ENCODE results near the gene ELOA.
"Not testable (repeated sequence)": the region's sequence is repeated elsewhere in the genome, so short reads cannot be mapped to it uniquely, and the experiment has no call there.

Gene ELOA

DNA sequence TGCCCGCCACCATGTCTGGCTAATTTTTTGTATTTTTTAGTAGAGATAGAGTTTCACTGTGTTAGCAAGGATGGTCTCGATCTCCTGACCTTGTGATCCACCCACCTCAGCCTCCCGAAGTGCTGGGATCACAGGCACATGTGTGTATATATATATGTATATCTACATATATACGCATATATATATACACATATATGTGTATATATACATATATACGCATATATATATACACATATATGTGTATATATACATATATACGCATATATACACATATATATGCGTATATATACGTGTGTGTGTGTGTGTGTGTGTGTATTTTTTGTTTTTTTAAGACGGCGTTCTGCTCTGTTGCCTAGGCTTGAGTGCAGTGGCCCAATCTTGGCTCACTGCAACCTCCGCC is 39.9 kb downstream of the ELOA start:
- not testable (repeated sequence) for DNase-seq (ENCODE audit: low read depth in 2 of 2)

DNA sequence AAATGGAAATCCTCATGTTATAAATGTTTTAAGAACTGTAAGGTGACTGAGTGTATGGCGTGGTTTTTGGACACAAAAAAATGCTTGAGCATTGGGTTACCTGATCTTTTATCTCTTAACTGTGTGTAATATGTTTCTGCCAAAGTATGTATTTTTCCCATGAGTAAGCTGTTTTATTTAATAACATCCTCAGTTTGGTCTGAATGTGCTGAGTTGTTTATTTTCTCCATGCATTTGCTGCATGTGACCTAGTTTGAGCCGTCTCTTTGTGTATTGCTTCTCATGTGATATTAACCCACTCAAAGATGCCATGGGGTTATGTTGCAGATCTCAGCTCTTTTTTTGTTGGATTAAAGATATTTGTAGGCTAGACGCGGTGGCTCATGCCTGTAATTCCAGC is 41.6 kb downstream of the ELOA start:
- DNase-seq (ENCODE audit: low read depth in 2 of 2), result no peak

DNA sequence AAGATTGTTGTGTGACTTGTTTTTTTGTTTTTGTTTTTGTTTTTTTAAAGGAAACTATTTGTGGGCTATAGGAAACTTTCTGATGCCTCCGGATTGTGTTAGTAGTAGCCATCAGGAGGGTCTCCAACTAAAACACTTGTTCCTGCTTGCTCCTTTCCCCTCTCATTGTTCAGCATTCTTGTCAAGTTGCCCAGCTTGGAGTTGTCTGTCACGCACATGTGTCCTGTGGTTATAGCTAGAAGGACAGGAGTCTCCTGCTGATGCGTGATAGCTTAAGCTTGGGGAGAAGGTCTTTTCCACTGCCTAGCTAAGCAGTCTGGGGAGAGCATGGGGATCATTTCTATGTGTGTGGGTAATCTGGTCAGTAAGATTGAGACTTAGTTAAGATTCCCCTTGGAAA is 44.4 kb downstream of the ELOA start:
- no peak for DNase-seq (ENCODE audit: low read depth in 2 of 2)

DNA sequence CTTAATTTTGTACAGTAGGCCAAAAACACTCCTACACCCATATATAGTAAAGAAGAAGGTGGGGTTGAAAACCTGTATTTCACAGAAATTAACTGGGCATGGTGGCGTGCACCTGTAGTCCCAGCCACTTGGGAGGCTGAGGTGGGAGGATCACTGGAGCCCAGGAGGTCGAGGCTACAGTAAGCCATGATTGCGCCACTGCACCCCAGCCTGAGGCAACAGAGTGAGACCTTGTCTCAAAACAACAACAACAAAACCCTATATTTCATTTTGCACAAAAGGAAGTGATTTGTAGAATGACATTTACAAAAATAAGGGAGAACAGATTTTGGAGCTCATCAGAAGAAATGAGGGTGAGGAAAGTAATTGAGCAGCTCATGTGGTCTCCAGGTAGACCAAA is 45.4 kb downstream of the ELOA start:
- no peak for DNase-seq (ENCODE audit: low read depth in 2 of 2)

DNA sequence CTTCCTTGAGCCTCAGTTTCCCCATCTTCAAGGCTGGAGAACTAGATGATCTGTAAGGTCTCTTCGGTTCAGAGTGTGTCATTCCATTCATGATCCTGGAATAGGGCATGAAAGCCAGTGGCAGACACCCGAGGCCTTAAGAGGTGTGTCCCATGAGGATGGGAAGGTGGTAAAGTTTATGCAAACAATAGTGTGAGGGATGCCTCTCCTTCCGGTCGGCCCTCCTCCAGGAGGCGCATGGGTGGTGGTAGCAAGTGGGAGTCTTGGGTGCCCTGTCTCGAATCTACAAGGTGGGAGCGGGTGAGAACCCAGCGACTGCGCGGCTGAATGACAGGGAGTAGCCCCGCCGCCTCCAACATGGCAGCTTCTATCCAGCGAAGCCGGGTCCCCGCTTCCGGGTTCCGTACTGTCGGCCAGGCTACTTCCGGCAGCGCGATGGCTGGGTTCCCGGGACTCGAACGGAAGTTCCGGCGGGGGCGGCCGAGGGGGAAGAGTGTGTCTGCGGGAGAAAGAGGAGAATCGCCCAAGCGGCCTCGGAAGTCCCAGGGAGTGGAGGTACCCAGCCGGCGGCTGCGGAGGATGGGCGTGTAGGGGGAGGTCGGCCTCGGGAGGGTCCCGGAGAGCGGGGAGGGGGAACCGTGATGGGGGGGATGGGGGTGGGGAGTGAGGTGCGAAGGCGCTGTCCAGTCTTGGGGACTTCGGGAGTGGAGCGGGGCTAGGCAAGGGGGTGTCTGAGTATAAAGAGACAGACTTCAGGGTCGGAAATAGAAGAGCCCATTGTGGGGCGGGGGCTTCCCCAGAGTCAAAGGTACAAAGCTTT is 47.6 kb downstream of the ELOA start, which contains the start of gene LYPLA2:
LYPLA2 (plus strand) TSS at position 450 of the 820 bp plus-strand sequence. CDS start 1,538 bp downstream, outside the sequence.
- DNase-seq (ENCODE audit: low read depth in 2 of 2), result peak; percentile 87 to 88

DNA sequence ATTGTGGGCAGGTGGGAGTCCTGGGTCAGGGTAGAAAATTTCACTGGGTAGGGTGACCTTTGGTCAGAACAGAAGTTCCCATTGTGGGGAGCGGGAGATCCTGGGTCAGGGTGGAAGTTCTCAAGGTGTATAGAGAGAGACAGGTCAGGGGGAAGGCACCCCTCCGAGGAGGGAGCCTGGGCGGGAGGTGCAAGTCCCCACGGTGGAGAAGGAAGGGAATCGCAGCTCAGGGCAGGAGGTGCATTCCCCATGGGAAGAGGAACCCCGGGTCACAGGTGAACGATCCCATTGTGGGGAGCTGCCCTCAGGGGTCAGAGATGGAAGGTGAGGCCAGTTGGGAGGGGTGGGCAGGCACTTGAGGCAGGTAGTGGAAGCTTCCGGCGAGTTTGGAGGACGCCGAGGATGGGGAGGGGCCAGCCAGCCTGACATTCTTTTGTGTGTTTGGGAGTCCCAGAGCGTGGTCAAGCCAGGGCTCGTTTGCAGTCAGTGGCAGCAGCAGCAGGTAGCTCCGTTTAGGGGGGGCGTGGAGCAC is 48.3 kb downstream of the ELOA start:
- DNase-seq (ENCODE audit: low read depth in 2 of 2), result no peak

DNA sequence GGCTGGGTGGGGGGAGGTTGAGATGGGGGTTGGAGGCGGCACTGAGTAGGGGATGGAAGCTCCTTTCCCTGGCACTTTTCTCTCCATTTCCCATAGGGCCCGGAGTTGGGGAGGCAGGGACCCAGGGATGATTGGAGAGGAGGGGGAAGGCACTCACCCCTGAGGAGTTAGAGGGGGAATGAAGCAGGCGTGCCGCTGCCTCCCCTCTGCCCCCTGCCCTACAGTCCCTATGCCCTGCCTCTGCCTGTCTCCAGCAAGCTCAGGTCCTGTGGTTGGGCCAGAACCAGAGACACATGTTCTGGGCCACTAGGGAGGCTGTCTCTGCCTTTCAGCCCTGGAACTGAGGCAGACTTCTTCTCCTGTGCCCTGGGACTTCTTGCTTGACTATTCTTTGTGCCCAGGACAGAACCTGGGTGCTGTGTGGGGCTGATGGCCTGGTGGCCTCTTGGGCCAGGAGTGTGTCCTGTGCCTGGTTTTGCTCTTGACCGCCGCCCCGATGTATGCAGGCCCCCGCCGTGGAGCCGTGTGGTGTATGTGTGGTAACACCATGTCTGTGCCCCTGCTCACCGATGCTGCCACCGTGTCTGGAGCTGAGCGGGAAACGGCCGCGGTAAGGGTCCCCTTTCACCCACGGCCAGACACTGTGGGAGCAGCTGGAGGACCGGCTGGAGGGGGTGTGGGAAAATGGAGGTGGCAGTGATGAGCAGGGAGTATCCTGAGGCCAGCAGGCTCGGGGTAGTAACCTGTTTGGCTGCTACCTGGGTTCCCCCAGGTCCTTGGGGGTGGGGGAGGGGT is 49.1 kb downstream of the ELOA start:
- no peak for DNase-seq (ENCODE audit: low read depth in 2 of 2)

DNA sequence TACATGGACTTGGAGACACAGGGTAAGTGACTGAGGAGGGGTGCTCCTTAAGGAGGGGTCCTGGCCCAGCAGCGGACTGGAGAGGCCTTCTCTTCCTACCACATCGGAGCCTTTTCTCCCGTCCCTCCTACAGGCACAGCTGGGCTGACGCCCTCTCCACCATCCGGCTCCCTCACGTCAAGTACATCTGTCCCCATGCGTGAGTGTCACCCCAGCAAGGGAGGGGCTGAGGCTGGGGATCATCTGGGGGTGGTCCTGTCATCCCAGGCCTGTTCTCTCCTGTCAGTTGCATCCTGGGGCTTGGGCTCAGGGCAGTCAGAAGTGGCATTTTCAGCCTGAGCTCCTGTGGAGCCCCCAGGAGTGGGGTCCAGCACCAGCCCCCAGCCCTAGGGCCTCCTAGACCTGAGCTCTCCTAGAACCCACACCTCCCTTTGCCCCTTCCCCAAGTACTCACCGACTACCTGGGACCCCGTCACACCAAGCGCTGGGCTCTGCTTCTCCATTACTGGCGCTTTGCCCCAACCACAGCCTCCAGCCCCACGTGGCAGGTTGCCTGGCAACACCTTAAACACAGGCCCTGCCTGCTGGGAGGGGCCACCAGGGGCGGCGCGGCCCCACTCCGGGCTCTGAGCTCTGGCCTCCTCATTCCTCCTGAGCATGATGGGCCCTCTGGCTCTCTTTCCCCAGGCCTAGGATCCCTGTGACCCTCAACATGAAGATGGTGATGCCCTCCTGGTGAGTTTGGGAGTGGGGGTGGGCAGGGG is 49.9 kb downstream of the ELOA start:
- no peak for DNase-seq (ENCODE audit: low read depth in 2 of 2)

DNA sequence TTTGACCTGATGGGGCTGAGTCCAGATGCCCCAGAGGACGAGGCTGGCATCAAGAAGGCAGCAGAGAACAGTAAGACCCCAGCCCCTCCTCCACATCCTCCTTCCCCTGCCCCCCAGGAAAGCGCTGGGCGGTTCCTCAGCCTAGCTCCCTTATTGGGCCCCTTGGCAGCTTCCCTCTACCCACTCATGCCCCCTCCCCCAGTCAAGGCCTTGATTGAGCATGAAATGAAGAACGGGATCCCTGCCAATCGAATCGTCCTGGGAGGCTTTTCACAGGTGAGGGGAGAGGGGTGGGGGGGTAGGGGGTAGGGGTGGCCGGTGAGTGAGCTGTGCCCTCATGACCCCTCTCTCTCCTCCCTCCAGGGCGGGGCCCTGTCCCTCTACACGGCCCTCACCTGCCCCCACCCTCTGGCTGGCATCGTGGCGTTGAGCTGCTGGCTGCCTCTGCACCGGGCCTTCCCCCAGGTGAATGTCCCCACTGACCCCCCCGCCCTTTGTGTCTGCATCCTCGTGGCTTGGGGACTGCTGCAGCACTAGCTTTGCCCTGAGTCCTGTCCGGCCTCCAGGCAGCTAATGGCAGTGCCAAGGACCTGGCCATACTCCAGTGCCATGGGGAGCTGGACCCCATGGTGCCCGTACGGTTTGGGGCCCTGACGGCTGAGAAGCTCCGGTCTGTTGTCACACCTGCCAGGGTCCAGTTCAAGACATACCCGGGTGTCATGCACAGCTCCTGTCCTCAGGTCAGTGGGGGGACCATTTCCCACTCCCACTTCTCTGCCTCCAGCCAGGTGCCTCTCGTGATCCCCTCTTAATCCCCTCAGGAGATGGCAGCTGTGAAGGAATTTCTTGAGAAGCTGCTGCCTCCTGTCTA is 50.8 kb downstream of the ELOA start:
- no peak for DNase-seq (ENCODE audit: low read depth in 2 of 2)

DNA sequence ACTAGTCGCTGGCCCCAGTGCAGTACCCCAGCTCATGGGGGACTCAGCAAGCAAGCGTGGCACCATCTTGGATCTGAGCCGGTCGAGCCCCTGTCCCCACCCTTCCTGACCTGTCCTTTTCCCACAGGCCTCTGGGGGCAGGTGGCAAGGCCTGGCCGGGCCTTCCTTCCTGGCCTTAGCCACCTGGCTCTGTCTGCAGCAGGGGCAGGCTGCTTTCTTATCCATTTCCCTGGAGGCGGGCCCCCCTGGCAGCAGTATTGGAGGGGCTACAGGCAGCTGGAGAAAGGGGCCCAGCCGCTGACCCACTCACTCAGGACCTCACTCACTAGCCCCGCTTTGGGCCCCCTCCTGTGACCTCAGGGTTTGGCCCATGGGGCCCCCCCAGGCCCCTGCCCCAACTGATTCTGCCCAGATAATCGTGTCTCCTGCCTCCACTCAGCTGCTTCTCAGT is 51.5 kb downstream of the ELOA start:
- not testable (repeated sequence) for DNase-seq (ENCODE audit: low read depth in 2 of 2)

DNA sequence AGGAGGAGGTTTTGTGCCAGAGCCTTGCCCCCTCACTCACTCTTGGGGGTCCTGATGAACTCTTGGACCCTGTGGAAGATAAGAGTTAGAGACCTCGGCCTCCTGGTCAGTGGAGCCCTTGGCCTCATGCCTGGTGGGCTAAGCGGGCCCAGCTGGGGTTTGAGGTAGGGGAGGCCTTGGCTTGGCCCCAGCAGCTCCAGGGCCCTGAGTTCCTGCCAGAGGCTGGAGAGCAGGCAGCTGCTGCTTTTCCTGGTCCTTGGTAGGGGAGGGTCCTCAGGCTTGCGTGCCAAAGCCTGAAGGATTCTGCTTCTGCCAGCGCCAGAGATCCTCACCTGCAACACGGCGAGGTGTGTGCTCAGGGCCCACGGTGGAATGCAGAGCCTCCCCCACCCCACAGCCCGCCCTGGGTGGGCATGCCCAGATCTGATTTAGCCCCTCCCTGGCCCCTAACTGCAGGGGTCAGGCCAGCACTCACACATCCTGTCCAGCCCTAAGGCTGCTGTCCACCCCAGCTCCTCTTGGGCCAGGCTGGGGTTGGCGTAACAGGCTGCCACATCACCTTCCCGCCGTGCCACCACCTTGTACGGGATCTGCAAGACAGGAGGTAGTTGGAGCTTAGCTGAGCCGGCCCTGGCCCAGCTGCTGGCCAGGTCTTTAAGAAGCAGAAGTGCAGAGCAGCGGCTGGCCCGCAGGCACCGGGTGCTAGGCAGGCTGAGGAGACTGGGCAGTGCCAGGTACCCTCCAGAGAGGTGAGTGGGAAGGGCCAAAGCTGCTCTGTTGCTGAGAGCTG is 52.6 kb downstream of the ELOA start:
- DNase-seq (ENCODE audit: low read depth in 2 of 2), result no peak

DNA sequence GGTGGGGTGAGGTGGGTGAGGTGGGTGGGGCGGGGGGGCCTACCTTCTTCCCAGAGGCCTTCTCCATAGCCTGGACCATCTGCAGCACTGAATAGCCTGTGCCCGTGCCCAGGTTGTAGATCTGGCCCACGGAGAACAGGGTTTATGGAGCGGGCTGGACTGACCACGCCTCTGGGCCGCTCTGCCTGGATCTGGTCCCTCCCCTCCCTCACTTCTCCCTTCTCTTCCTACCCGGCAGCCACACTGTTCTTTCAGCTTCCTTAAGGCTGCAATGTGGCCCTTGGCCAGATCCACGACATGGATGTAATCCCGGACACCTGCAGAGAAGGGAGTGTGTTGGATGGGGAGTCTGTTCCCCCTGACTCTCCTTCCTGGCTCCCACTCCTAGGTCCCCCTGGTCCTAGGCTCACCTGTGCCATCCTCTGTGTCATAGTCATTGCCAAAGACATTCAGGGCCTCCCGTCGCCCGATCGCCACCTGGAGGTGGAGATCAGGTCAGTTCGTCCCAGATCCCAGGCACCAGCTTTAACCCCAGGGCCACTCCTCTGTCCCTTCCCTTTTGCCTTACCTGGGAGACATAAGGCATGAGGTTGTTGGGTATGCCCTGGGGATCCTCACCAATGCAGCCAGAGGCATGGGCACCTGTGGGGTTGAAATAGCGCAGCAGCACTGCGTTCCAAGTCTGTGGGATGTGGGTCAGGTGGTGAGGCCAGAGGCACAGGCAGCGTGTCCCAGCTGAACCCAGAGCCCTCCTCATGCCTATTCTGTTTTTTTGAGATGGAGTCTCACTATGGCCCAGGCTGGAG is 53.4 kb downstream of the ELOA start:
- DNase-seq (ENCODE audit: low read depth in 2 of 2), result no peak

DNA sequence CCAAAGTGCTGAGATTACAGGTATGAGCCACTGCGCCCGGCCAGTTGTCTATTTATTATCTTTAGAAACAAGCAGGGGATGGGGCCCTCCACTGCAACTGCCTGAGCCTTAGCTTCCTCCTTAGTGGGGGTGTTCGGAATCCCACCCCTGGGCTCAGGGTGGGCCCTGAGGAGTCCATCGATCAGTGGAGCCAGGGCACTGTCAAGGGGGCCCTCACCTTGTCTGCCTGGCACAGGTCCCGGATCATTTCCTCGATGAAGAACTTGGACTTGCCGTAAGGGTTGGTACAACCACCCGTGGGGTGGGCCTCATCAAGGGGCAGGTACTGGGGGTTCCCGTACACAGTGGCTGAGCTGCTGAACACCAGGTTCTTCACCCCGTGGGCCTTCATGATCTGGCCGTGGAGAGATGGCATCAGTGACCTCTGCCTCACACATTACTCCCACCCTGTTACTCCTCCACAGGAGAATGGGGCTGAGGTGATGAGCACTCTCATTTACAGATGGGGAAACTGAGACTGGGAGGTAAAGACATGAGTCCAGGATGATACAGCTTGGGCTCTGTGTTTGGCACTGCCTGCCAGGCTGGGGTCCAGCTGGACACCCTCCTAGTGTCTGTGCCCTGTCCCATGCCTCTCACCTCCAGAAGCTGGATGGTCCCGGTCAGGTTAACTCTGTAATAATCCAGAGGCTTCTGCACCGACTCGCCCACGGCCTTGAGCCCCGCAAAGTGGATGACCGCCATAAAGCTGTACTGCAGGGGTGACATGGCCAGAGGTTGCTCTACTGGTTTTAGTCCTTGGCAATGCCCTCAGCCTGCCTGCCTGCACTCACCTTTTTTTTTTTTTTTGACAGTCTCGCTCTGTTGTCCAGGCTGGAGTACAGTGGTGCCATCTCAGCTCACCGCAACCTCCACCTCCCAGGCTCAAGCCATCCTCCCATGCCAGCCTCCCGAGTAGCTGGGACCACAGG is 54.5 kb downstream of the ELOA start:
- no peak for DNase-seq (ENCODE audit: low read depth in 2 of 2)

DNA sequence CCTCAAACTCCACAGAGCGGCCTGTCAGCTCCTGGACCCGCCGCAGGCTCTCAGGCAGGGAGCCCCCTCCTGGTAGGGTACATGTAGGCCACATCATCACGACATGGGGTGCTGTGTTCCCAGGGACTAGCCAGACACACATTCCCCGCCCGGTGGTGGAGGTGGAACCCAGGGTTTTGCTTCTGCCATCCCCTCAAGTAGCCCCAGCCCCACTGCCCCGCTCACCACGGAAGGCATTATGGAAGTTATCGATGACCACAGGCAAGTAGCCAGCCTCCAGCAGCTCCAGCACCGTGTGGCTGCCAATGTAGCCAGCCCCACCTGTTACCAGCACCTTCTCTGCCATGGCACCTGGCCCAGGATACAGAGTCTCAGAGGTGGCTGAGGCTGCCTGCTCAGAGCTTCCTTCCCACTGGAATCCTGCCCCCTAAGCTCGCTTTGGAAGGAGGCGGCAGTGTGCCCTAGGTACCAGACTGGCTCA is 55.4 kb downstream of the ELOA start:
- no peak for DNase-seq (ENCODE audit: low read depth in 2 of 2)

DNA sequence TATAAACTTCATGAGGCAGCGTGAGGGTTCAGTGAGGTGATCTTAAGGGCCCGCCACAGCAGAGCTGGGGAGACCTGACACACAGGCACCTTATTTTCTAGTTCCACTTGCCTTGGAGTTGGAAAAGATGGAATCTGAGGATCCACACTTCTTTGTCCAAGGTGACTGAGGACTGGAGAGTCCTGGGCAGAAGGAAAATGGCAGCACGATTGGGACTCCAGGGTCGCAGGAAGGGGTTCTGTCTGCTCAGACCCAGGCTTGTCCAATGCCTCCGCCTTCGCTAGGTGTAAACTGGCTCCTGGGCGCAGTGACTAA is 55.9 kb downstream of the ELOA start:
- no peak for DNase-seq (ENCODE audit: low read depth in 2 of 2)

DNA sequence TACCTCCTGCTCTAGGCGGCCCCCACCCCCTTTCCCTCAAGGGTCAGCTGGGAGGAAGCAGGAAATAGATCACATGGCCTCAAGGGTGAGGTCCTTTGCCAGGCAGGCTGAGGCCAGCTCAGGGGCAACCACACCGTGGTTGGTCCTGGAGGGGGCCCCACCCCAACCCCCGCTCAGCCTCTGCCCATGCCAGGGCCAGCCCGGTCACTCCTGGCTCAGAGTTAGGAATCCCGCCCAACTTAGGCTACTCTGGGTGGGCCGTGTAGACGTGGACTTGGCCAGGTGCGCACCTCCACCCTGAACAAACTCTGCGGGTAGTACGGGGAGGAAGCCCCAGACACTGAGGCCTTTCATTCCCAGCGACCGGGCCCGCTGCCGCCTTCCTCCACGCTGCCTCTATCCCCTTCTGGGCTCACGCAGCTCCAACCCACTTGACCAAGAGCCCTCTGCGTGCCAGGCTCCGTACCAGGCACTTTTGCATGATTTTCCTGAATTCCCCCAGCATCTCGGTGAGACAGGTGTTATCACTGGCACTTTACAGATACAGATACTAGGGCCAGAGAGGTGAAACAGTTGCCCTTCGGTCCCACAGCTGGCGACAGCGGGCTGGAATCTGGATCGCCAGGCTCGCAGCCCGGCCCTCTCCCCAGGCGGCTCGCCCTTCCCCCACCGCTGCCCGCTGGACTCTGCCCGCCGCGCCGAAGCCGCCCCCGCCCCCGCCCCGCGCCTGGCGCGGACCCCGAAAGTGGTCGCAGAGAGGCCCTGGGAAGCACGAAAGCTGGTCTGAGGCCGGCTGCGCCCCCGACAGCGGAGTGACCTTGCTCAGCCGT is 56.5 kb downstream of the ELOA start:
- no peak for DNase-seq (ENCODE audit: low read depth in 2 of 2)

Measured in stimulated activated CD4-positive, alpha-beta T cell treated with anti-CD3 and anti-CD28 coated beads, Interleukin-4, amount 100 ng/mL, for 48 hours (primary cell).